ENCODE results near the gene SORCS2. TPM values are rescaled to one million over a fixed set of nuclear protein-coding genes. Genes with fewer than 3 reads are reported as not detected.

The SORCS2 gene
- polyA plus RNA-seq, 1 donor (not counting 4 experiments of a cell fraction or from before 2014, with no cell fraction given): 0.09 TPM

- H3K79me2 ChIP-seq (ENCODE audit: control insufficient read depth, insufficient read depth, low read length): no peaks in the 10 kb centered on the region
- no peaks in the 10 kb centered on the region for H3K9me1 ChIP-seq (ENCODE audit: control insufficient read depth, extremely low read depth, insufficient read depth, low read length)
- no peak overlapping the region for H3K4me2 ChIP-seq (ENCODE audit: control insufficient read depth, extremely low read depth, insufficient read depth, low read depth, low read length)
- no peaks in the 10 kb centered on the region for H3K36me3 ChIP-seq (ENCODE audit: control insufficient read depth in 2 of 2, extremely low read depth in 1 of 2, insufficient read depth in 2 of 2, low read length in 2 of 2)
- H3K27me3 ChIP-seq (ENCODE audit: control insufficient read depth, extremely low read depth, insufficient read depth, low read length): peaks cover 45% of the 10 kb centered on the region
- H4K20me1 ChIP-seq (ENCODE audit: control insufficient read depth, extremely low read depth, insufficient read depth, low read length): no peaks in the 10 kb centered on the region
- H2AFZ ChIP-seq (ENCODE audit: control insufficient read depth, low read length): no peak overlapping the region
- DNase-seq (ENCODE audit: low read depth, low spot score) (no peak), FAIRE-seq (no peak)
- no peak overlapping the region for H3K9ac ChIP-seq (ENCODE audit: control insufficient read depth, extremely low read depth, insufficient read depth, low read length)
- TF ChIP-seq CTCF (optimal IDR thresholded peaks at IDR 0.05 in 1 of 3, IDR thresholded peaks at IDR 0.05 in 1 of 3, conservative IDR thresholded peaks at IDR 0.05 in 1 of 3; ENCODE audit: extremely low read depth in 1 of 3, insufficient read depth in 2 of 3, low read length in 3 of 3): no peak
- no peak for TF ChIP-seq EZH2 (IDR thresholded peaks at IDR 0.05; ENCODE audit: low read length)
- no peaks in the 10 kb centered on the region for H3K9me3 ChIP-seq (ENCODE audit: control insufficient read depth, low read depth, low read length)
- H3K4me3 ChIP-seq (ENCODE audit: control insufficient read depth in 2 of 3, extremely low read depth in 1 of 3, insufficient read depth in 2 of 3, low read depth in 1 of 3, low read length in 3 of 3): no peak overlapping the region
- dilution Hi-C loops (cut with MboI; ENCODE audit: extremely low pct_ligation_motif_present, low sequenced_read_pairs): no loop called here
- no peak overlapping the region for H3K27ac ChIP-seq (ENCODE audit: control insufficient read depth, insufficient read depth, low read length)
- H3K4me1 ChIP-seq (ENCODE audit: control insufficient read depth, extremely low read depth, insufficient read depth, low read length): peaks cover 5% of the 10 kb centered on the region
Observed at GRCh38 chr4:7515390-7515902, 323.1 kb downstream of the SORCS2 start.

- peaks cover 50% of the 10 kb centered on the region for H3K27me3 ChIP-seq (ENCODE audit: control insufficient read depth, extremely low read depth, insufficient read depth, low read length)
- no peak overlapping the region for H3K4me3 ChIP-seq (ENCODE audit: control insufficient read depth in 2 of 3, extremely low read depth in 1 of 3, insufficient read depth in 2 of 3, low read depth in 1 of 3, low read length in 3 of 3)
- H2AFZ ChIP-seq (ENCODE audit: control insufficient read depth, low read length): no peak overlapping the region
- H3K4me2 ChIP-seq (ENCODE audit: control insufficient read depth, extremely low read depth, insufficient read depth, low read depth, low read length): no peak overlapping the region
- no peaks in the 10 kb centered on the region for H3K36me3 ChIP-seq (ENCODE audit: control insufficient read depth in 2 of 2, extremely low read depth in 1 of 2, insufficient read depth in 2 of 2, low read length in 2 of 2)
- FAIRE-seq (no peak), DNase-seq (ENCODE audit: low read depth, low spot score) (no peak)
- H3K27ac ChIP-seq (ENCODE audit: control insufficient read depth, insufficient read depth, low read length): no peak overlapping the region
- no peaks in the 10 kb centered on the region for H4K20me1 ChIP-seq (ENCODE audit: control insufficient read depth, extremely low read depth, insufficient read depth, low read length)
- TF ChIP-seq CTCF (optimal IDR thresholded peaks at IDR 0.05 in 1 of 3, IDR thresholded peaks at IDR 0.05 in 1 of 3, conservative IDR thresholded peaks at IDR 0.05 in 1 of 3; ENCODE audit: extremely low read depth in 1 of 3, insufficient read depth in 2 of 3, low read length in 3 of 3) (no peak), EZH2 (IDR thresholded peaks at IDR 0.05; ENCODE audit: low read length) (no peak)
- no peaks in the 10 kb centered on the region for H3K9me3 ChIP-seq (ENCODE audit: control insufficient read depth, low read depth, low read length)
- H3K79me2 ChIP-seq (ENCODE audit: control insufficient read depth, insufficient read depth, low read length): no peaks in the 10 kb centered on the region
- H3K9me1 ChIP-seq (ENCODE audit: control insufficient read depth, extremely low read depth, insufficient read depth, low read length): no peaks in the 10 kb centered on the region
- dilution Hi-C loops (cut with MboI; ENCODE audit: extremely low pct_ligation_motif_present, low sequenced_read_pairs): no loop called here
- peaks cover 5% of the 10 kb centered on the region for H3K4me1 ChIP-seq (ENCODE audit: control insufficient read depth, extremely low read depth, insufficient read depth, low read length)
- H3K9ac ChIP-seq (ENCODE audit: control insufficient read depth, extremely low read depth, insufficient read depth, low read length): no peak overlapping the region
Observed at GRCh38 chr4:7516096-7516772, 323.9 kb downstream of the SORCS2 start.

All from keratinocyte (primary cell).